Measurements from ENCODE around the gene RNF217.
A peak's percentile ranks its signal among the peaks of the same experiment; 100 is the strongest.

RNF217 gene

GRCh38 chr6:125086716-125087115, 124.5 kb downstream of the RNF217 start:
- peaks cover 10% of the 10 kb centered on the region for H3K36me3 ChIP-seq (ENCODE audit: insufficient read depth, low read length)

GRCh38 chr6:125088963-125089362, 126.7 kb downstream of the RNF217 start:
- no peaks in the 10 kb centered on the region for H3K9me3 ChIP-seq (ENCODE audit: low read length)
- H3K9ac ChIP-seq (ENCODE audit: low read length) = no peak overlapping the region
- no peaks in the 10 kb centered on the region for H3K36me3 ChIP-seq (ENCODE audit: insufficient read depth, low read length)
- no peak overlapping the region for H3K4me3 ChIP-seq (ENCODE audit: low read depth in 1 of 2, low read length in 2 of 2)
- no peak overlapping the region for H3K27ac ChIP-seq (ENCODE audit: low read depth, low read length)
- H3K27me3 ChIP-seq (ENCODE audit: control insufficient read depth in 1 of 2, insufficient read depth in 2 of 2, low read length in 2 of 2) = no peaks in the 10 kb centered on the region
- peaks cover 14% of the 10 kb centered on the region for H3K4me1 ChIP-seq (ENCODE audit: insufficient read depth, low read length)

More at GRCh38 chr6:125086716-125087115, 124.5 kb downstream of the RNF217 start:
- Histone ChIP-seq H3K4me3 (ENCODE audit: low read depth in 1 of 2, low read length in 2 of 2) (no peak overlapping the region), H3K9ac (ENCODE audit: low read length) (no peak overlapping the region), H3K4me1 (ENCODE audit: insufficient read depth, low read length) (peaks cover 14% of the 10 kb centered on the region), H3K27ac (ENCODE audit: low read depth, low read length) (no peak overlapping the region), H3K9me3 (ENCODE audit: low read length) (no peaks in the 10 kb centered on the region), H3K27me3 (ENCODE audit: control insufficient read depth in 1 of 2, insufficient read depth in 2 of 2, low read length in 2 of 2) (no peaks in the 10 kb centered on the region)

DNA sequence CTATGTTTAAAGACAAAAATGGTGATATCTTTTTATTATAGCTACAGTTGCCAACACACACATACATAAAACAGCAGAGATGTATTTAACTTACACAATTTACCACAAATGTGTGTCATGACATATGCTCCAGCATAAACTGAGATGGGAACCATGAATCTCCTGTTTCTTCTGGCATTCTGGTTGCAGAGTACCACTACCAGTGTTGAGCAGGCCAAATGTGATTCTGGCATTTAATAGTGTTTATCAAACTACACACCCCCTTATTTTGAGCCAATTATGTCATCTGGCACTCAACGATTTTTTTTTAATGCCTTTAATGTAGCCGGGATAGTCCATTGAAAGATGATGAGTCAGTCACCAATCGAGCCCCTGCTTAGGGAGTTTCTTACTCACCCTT, 132.3 kb downstream of the RNF217 start:
- no peak overlapping the region for H3K4me3 ChIP-seq (ENCODE audit: low read depth in 1 of 2, low read length in 2 of 2)

GRCh38 chr6:125095580-125096301, 133.5 kb downstream of the RNF217 start:
- Histone ChIP-seq H3K4me1 (ENCODE audit: insufficient read depth, low read length) (peaks cover 25% of the 10 kb centered on the region), H3K27me3 (ENCODE audit: control insufficient read depth in 1 of 2, insufficient read depth in 2 of 2, low read length in 2 of 2) (no peaks in the 10 kb centered on the region), H3K9ac (ENCODE audit: low read length) (no peak overlapping the region), H3K4me3 (ENCODE audit: low read depth in 1 of 2, low read length in 2 of 2) (no peak overlapping the region), H3K36me3 (ENCODE audit: insufficient read depth, low read length) (no peaks in the 10 kb centered on the region), H3K27ac (ENCODE audit: low read depth, low read length) (peak overlapping the region; percentile 28), H3K9me3 (ENCODE audit: low read length) (no peaks in the 10 kb centered on the region)

More for the DNA sequence above, 132.3 kb downstream of the RNF217 start:
- Histone ChIP-seq H3K9me3 (ENCODE audit: low read length) (no peaks in the 10 kb centered on the region), H3K27me3 (ENCODE audit: control insufficient read depth in 1 of 2, insufficient read depth in 2 of 2, low read length in 2 of 2) (no peaks in the 10 kb centered on the region), H3K4me1 (ENCODE audit: insufficient read depth, low read length) (peaks cover 17% of the 10 kb centered on the region), H3K9ac (ENCODE audit: low read length) (no peak overlapping the region), H3K36me3 (ENCODE audit: insufficient read depth, low read length) (no peaks in the 10 kb centered on the region), H3K27ac (ENCODE audit: low read depth, low read length) (no peak overlapping the region)

DNA sequence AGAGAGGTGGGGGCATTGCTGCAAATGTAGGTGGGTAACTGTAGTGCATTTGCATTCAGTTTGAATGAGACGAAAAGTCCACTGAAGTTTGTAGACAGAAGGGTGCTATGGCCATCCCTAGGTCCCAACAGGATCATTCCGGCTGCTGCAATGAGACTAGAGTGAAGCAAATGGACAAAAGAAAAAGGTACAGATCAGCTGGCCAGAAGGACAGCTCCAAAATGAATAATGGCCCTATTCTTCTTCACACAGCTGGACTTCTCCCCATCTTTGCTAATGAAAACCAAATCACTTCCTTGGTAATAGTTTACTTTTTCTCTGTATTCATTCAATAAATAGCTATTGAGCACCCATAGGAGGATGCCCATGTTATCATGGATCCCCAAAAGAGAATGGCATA, 134.9 kb downstream of the RNF217 start:
- H3K27me3 ChIP-seq (ENCODE audit: control insufficient read depth in 1 of 2, insufficient read depth in 2 of 2, low read length in 2 of 2) = no peaks in the 10 kb centered on the region
- no peak overlapping the region for H3K9ac ChIP-seq (ENCODE audit: low read length)
- peaks cover 39% of the 10 kb centered on the region for H3K4me1 ChIP-seq (ENCODE audit: insufficient read depth, low read length)
- no peak overlapping the region for H3K4me3 ChIP-seq (ENCODE audit: low read depth in 1 of 2, low read length in 2 of 2)
- no peak overlapping the region for H3K27ac ChIP-seq (ENCODE audit: low read depth, low read length)
- H3K9me3 ChIP-seq (ENCODE audit: low read length) = no peaks in the 10 kb centered on the region
- no peaks in the 10 kb centered on the region for H3K36me3 ChIP-seq (ENCODE audit: insufficient read depth, low read length)

DNA sequence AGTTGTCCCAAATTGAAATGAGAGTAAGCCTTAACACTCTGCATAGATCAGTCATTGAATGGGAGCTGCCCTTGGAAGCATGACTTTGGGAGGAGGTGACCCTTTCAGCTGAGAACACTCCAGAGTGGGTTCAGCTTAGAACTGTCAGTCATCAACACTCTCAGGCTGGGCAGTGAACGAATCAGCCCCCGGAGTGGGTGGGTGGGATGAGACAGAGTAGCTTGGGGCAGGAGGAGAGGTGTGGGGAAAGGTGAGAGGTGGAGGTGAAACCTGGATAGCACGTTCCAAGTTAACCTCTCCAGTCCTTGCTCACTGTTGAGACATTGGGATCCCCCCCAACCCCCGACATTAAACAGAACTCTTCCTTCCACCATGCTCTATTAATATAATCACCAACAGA, 136.0 kb downstream of the RNF217 start:
- Histone ChIP-seq H3K9ac (ENCODE audit: low read length) (no peak overlapping the region), H3K27me3 (ENCODE audit: control insufficient read depth in 1 of 2, insufficient read depth in 2 of 2, low read length in 2 of 2) (no peaks in the 10 kb centered on the region), H3K4me3 (ENCODE audit: low read depth in 1 of 2, low read length in 2 of 2) (no peak overlapping the region), H3K36me3 (ENCODE audit: insufficient read depth, low read length) (no peaks in the 10 kb centered on the region), H3K4me1 (ENCODE audit: insufficient read depth, low read length) (peaks cover 48% of the 10 kb centered on the region), H3K27ac (ENCODE audit: low read depth, low read length) (no peak overlapping the region), H3K9me3 (ENCODE audit: low read length) (no peaks in the 10 kb centered on the region)

GRCh38 chr6:125099211-125100073, 137.2 kb downstream of the RNF217 start:
- peak overlapping the region; percentile 25 for H3K9ac ChIP-seq (ENCODE audit: low read length)
- H3K4me3 ChIP-seq (ENCODE audit: low read depth in 1 of 2, low read length in 2 of 2) = peak overlapping the region; percentile 3 to 60
- peak overlapping the region; percentile 53 for H3K27ac ChIP-seq (ENCODE audit: low read depth, low read length)

DNA sequence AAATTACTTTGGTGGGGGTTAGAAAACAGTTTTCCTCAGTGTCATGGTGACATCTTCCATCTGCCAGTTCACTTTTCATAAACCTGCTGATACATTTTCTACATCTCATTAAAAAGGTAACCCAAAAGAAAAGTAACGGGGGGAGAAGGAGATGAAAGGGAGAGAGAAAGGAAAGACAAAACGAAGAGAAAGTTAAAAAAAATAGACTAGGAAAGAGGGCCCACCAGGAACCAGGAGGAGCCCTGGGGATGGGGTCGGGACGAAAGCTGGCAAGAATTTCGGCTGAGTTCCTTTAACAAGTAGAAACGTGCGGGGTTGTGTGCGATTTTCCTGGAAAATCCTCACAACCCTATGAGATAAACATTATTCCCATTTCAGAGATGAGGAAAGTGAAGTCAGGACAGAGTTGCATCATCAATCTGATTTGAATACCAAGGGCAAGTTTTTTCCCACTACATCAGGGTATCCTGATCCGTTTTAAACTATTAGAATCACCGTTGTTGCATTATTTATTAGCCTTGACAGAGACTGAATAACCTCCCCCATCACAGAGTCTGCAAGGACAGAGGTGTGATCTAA, 137.9 kb downstream of the RNF217 start:
- H3K9me3 ChIP-seq (ENCODE audit: low read length) = no peaks in the 10 kb centered on the region
- H3K27me3 ChIP-seq (ENCODE audit: control insufficient read depth in 1 of 2, insufficient read depth in 2 of 2, low read length in 2 of 2) = no peaks in the 10 kb centered on the region
- no peaks in the 10 kb centered on the region for H3K36me3 ChIP-seq (ENCODE audit: insufficient read depth, low read length)
- peak overlapping the region; percentile 25 for H3K9ac ChIP-seq (ENCODE audit: low read length)
- peak overlapping the region; percentile 53 for H3K27ac ChIP-seq (ENCODE audit: low read depth, low read length)
- H3K4me1 ChIP-seq (ENCODE audit: insufficient read depth, low read length) = peaks cover 56% of the 10 kb centered on the region
- H3K4me3 ChIP-seq (ENCODE audit: low read depth in 1 of 2, low read length in 2 of 2) = peak overlapping the region in 1 of 2 donors; percentile 60

More at GRCh38 chr6:125099211-125100073, 137.2 kb downstream of the RNF217 start:
- no peaks in the 10 kb centered on the region for H3K36me3 ChIP-seq (ENCODE audit: insufficient read depth, low read length)
- H3K9me3 ChIP-seq (ENCODE audit: low read length) = no peaks in the 10 kb centered on the region
- H3K4me1 ChIP-seq (ENCODE audit: insufficient read depth, low read length) = peaks cover 58% of the 10 kb centered on the region
- H3K27me3 ChIP-seq (ENCODE audit: control insufficient read depth in 1 of 2, insufficient read depth in 2 of 2, low read length in 2 of 2) = no peaks in the 10 kb centered on the region

DNA sequence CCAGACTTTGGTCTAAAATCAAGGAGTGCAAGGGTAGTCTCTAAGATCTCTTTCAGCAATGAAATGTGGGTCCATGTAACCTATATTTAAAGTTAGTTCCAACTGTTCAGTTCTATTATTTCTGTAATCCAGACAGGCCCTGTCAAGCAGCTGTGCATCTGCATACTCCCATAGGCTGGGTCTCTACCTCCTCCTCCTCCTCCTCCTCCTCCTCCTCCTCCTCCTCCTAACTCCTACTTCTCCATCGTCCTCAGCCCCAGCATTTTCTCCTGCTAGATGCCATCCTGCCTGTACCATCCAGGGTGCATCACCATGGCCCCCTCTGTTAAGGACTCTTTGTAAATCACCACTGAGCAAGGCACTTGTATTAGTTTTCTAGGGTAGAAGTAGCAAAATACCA, 138.9 kb downstream of the RNF217 start:
- Histone ChIP-seq H3K9me3 (ENCODE audit: low read length) (no peaks in the 10 kb centered on the region), H3K27ac (ENCODE audit: low read depth, low read length) (peak overlapping the region; percentile 55), H3K9ac (ENCODE audit: low read length) (no peak overlapping the region), H3K4me3 (ENCODE audit: low read depth in 1 of 2, low read length in 2 of 2) (no peak overlapping the region), H3K27me3 (ENCODE audit: control insufficient read depth in 1 of 2, insufficient read depth in 2 of 2, low read length in 2 of 2) (no peaks in the 10 kb centered on the region), H3K36me3 (ENCODE audit: insufficient read depth, low read length) (no peaks in the 10 kb centered on the region), H3K4me1 (ENCODE audit: insufficient read depth, low read length) (peaks cover 48% of the 10 kb centered on the region)

DNA sequence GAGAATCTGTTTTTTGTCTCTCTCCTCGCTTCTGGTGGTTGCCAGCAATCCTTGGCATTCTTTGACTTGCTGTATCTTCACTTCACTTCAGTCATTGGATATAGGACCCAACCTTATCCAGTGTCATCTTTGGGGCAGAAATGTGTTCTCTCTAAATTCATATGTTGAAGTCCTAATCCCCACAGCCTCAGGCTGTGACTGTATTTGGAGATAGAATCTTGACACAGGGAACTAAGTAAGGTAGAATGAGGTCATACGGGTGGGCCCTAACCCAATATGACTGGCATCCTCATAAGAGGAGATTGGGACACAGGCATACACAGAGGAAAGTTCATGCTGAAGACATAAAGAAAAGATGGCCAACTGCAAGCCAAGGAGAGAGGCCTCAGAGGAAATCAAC, 139.4 kb downstream of the RNF217 start:
- Histone ChIP-seq H3K27me3 (ENCODE audit: control insufficient read depth in 1 of 2, insufficient read depth in 2 of 2, low read length in 2 of 2) (no peaks in the 10 kb centered on the region), H3K27ac (ENCODE audit: low read depth, low read length) (peak overlapping the region; percentile 35), H3K4me1 (ENCODE audit: insufficient read depth, low read length) (peaks cover 45% of the 10 kb centered on the region), H3K9me3 (ENCODE audit: low read length) (no peaks in the 10 kb centered on the region), H3K9ac (ENCODE audit: low read length) (no peak overlapping the region), H3K4me3 (ENCODE audit: low read depth in 1 of 2, low read length in 2 of 2) (no peak overlapping the region), H3K36me3 (ENCODE audit: insufficient read depth, low read length) (no peaks in the 10 kb centered on the region)

DNA sequence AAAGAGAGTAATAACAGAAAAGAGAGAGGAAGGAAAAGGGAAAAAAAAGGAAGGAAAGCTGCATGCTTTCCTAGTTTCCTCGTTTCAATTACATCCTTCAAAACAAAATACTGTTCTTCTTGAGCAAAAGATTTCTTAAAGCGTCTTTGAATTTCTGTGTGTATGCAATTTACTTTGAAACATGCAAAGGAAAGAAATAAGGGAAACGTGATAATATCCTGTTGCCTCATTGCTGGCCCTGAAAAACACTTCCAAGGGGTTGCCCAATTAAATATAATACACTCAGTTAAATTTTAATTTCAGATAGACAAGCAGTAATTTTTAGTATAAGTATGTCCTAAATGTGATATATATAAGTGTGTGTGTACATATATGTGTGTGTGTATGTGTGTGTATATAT, 140.2 kb downstream of the RNF217 start:
- H3K36me3 ChIP-seq (ENCODE audit: insufficient read depth, low read length) = no peaks in the 10 kb centered on the region
- H3K27ac ChIP-seq (ENCODE audit: low read depth, low read length) = no peak overlapping the region
- no peaks in the 10 kb centered on the region for H3K27me3 ChIP-seq (ENCODE audit: control insufficient read depth in 1 of 2, insufficient read depth in 2 of 2, low read length in 2 of 2)
- H3K4me3 ChIP-seq (ENCODE audit: low read depth in 1 of 2, low read length in 2 of 2) = no peak overlapping the region
- H3K4me1 ChIP-seq (ENCODE audit: insufficient read depth, low read length) = peaks cover 44% of the 10 kb centered on the region
- no peaks in the 10 kb centered on the region for H3K9me3 ChIP-seq (ENCODE audit: low read length)
- H3K9ac ChIP-seq (ENCODE audit: low read length) = no peak overlapping the region
